Measurements from ENCODE around the gene KIAA1328.

GRCh38 chr18:36899289-36899688, 70.4 kb downstream of the KIAA1328 start:
- TF ChIP-seq EP300 (IDR thresholded peaks at IDR 0.05) (no peak), CTCF (IDR thresholded peaks at IDR 0.05) (no peak), POLR2AphosphoS5 (IDR thresholded peaks at IDR 0.05) (no peak)

Measured in upper lobe of left lung (tissue), 4 donors.